ENCODE measurements around the gene PLK3.
"Not testable (repeated sequence)": the region's sequence is repeated elsewhere in the genome, so short reads cannot be mapped to it uniquely, and the experiment has no call there.

The PLK3 gene

GRCh38 chr1:44788120-44788860, 11.9 kb upstream of the PLK3 start, which contains the start of gene BEST4:
TSS of gene BEST4 (minus strand) at chr1:44788170. CDS start at chr1:44787705, 465 bp downstream.
- H3K27me3 ChIP-seq (ENCODE audit: insufficient read depth, poor library complexity, severe bottlenecking): no peaks in the 10 kb centered on the region

GRCh38 chr1:44790968-44791801, 9.0 kb upstream of the PLK3 start:
- Histone ChIP-seq H3K4me3 (replicated peaks; ENCODE audit: insufficient read depth, low read length) (no peak overlapping the region), H3K27ac (replicated peaks) (no peak overlapping the region), H3K27me3 (ENCODE audit: insufficient read depth, poor library complexity, severe bottlenecking) (no peaks in the 10 kb centered on the region)
- no peak for DNase-seq (ENCODE audit: low read depth in 1 of 2, low spot score in 1 of 2)
- TF ChIP-seq SPI1 (IDR thresholded peaks at IDR 0.05; ENCODE audit: borderline replicate concordance, low read depth) (no peak), GABPA (IDR thresholded peaks at IDR 0.05; ENCODE audit: low read depth) (no peak), POLR2AphosphoS5 (IDR thresholded peaks at IDR 0.05; ENCODE audit: low read depth) (no peak), REST (IDR thresholded peaks at IDR 0.05; ENCODE audit: insufficient replicate concordance, low read depth) (no peak), CTCF (IDR thresholded peaks at IDR 0.05; ENCODE audit: insufficient read depth, low read length) (no peak)

More at GRCh38 chr1:44788120-44788860, 11.9 kb upstream of the PLK3 start, which contains the start of gene BEST4:
- DNase-seq (ENCODE audit: low read depth in 1 of 2, low spot score in 1 of 2): no peak
- no peak within 1 kb of the TSS for H3K27ac ChIP-seq (replicated peaks)
- no peak within 1 kb of the TSS for H3K4me3 ChIP-seq (replicated peaks; ENCODE audit: insufficient read depth, low read length)
- no peak for TF ChIP-seq REST (IDR thresholded peaks at IDR 0.05; ENCODE audit: insufficient replicate concordance, low read depth)
- TF ChIP-seq POLR2AphosphoS5 (IDR thresholded peaks at IDR 0.05; ENCODE audit: low read depth): no peak
- TF ChIP-seq CTCF (IDR thresholded peaks at IDR 0.05; ENCODE audit: insufficient read depth, low read length): no peak
- no peak for TF ChIP-seq SPI1 (IDR thresholded peaks at IDR 0.05; ENCODE audit: borderline replicate concordance, low read depth)
- no peak for TF ChIP-seq GABPA (IDR thresholded peaks at IDR 0.05; ENCODE audit: low read depth)

GRCh38 chr1:44792736-44793502, 7.3 kb upstream of the PLK3 start:
- no peak for DNase-seq (ENCODE audit: low read depth in 1 of 2, low spot score in 1 of 2)
- no peak overlapping the region for H3K27ac ChIP-seq (replicated peaks)
- TF ChIP-seq REST (IDR thresholded peaks at IDR 0.05; ENCODE audit: insufficient replicate concordance, low read depth) (no peak), SPI1 (IDR thresholded peaks at IDR 0.05; ENCODE audit: borderline replicate concordance, low read depth) (no peak), POLR2AphosphoS5 (IDR thresholded peaks at IDR 0.05; ENCODE audit: low read depth) (no peak), GABPA (IDR thresholded peaks at IDR 0.05; ENCODE audit: low read depth) (no peak), CTCF (IDR thresholded peaks at IDR 0.05; ENCODE audit: insufficient read depth, low read length) (no peak)
- H3K27me3 ChIP-seq (ENCODE audit: insufficient read depth, poor library complexity, severe bottlenecking): no peaks in the 10 kb centered on the region
- no peak overlapping the region for H3K4me3 ChIP-seq (replicated peaks; ENCODE audit: insufficient read depth, low read length)

GRCh38 chr1:44797886-44798285, 2.3 kb upstream of the PLK3 start:
- H3K4me3 ChIP-seq (replicated peaks; ENCODE audit: insufficient read depth, low read length); H3K27ac ChIP-seq (replicated peaks); H3K27me3 ChIP-seq (ENCODE audit: insufficient read depth, poor library complexity, severe bottlenecking): not testable (repeated sequence)

More at GRCh38 chr1:44797886-44798285, 2.3 kb upstream of the PLK3 start:
- not testable (repeated sequence) for DNase-seq (ENCODE audit: low read depth in 1 of 2, low spot score in 1 of 2)
